ENCODE results near the gene S100P.

GRCh38 chr4:6709230-6710114 lies 15.8 kb downstream of the S100P start, which contains the start of gene MRFAP1L1:
- TF ChIP-seq CTCF (IDR thresholded peaks at IDR 0.05) (peak in 1 of 5 experiments; percentile 15), EP300 (IDR thresholded peaks at IDR 0.05) (peak; percentile 36 to 95)

Data from tibial nerve (tissue), 4 donors.